IPS-18a (cell line): ENCODE measurements around the gene FAM200C.
A peak's percentile ranks its signal among the peaks of the same experiment; 100 is the strongest.

Experiments
- H3K27ac ChIP-seq: one replicate; pipeline ENCODE4 v1.5.1; 2013; ENCODE audit warnings: low read length
- H3K27me3 ChIP-seq: one replicate; pipeline ENCODE4 v1.6.1; 2013; ENCODE audit warnings: mild to moderate bottlenecking, low read length; ENCODE audit not compliant: control insufficient read depth, insufficient read depth
- H3K36me3 ChIP-seq: one replicate; pipeline ENCODE4 v1.6.1; 2013; ENCODE audit warnings: low read depth, low read length; ENCODE audit not compliant: control insufficient read depth
- H3K4me1 ChIP-seq: one replicate; pipeline ENCODE4 v1.6.1; 2013; ENCODE audit warnings: low read depth, low read length; ENCODE audit not compliant: control insufficient read depth
- H3K4me3 ChIP-seq: one replicate; pipeline ENCODE4 v1.5.1; 2013; ENCODE audit warnings: low read length
- H3K9ac ChIP-seq: one replicate; pipeline ENCODE4 v1.6.1; 2013; ENCODE audit warnings: mild to moderate bottlenecking, low read length, moderate library complexity
- H3K9me3 ChIP-seq: one replicate; pipeline ENCODE4 v1.6.1; 2013; ENCODE audit warnings: low read depth, low read length; ENCODE audit not compliant: control insufficient read depth

The FAM200C gene

DNA sequence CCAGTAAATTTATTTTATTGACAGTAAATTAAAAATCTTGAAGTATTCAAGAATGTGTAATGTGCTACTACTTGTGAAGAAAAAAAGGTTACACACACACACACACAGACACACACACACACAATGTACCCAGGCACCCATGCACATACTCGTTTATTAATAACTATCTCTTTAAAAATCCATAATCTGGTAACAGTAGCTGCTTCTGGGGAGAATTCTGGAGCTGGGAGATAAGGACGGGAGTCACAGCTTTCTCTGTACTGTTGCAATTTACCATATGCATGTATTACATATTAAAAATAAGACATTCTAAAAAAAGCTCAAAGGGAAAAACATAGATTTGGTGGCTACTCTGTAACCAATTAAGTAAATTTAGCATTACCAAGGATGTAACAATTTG is 21.5 kb downstream of the FAM200C start:
- no peaks in the 10 kb centered on the region for H3K9me3 ChIP-seq
- H3K36me3 ChIP-seq, result no peaks in the 10 kb centered on the region
- no peak overlapping the region for H3K27ac ChIP-seq
- no peak overlapping the region for H3K4me3 ChIP-seq
- H3K4me1 ChIP-seq, result peaks cover 10% of the 10 kb centered on the region
- no peak overlapping the region for H3K9ac ChIP-seq
- no peaks in the 10 kb centered on the region for H3K27me3 ChIP-seq

DNA sequence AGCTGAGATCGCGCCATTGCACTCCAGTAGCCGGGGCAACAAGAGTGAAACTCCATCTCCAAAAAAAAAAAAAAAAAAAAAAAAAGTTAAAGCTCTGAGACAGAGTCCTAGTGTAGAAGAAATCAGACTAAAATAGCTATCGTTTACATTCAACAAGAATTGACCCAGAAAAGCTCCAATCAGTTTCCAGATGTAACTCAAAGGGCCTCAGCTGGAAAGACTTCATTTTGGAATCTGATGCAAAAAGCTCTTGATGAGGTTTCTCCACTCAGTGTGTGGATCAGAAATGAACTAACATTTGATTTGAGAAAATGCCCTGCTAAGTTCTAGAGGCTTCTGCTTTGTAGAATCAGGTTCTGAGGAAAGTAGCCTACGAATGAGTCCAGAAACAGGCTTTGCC is 22.2 kb downstream of the FAM200C start:
- Histone ChIP-seq H3K27ac (no peak overlapping the region), H3K27me3 (no peaks in the 10 kb centered on the region), H3K36me3 (no peaks in the 10 kb centered on the region), H3K4me1 (peaks cover 10% of the 10 kb centered on the region), H3K9me3 (no peaks in the 10 kb centered on the region), H3K9ac (no peak overlapping the region), H3K4me3 (no peak overlapping the region)

DNA sequence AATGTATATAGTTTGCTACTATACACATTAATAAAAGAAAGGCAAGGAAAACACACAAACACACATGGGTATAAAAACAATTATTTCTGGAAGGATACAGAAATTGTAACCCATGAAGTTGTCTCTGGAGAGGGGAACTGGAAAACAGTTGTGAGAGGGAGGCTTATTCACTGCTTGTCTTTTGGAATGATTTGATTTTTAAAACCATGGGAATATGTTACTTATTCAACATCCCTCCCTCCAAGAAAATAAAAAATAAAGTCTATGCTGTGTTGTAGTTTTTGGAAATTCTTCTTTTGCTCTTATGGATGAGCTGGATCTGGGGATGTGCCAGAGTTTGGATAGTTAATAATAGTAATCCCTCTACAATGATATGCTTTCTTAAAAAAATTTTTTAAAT is 23.4 kb downstream of the FAM200C start:
- Histone ChIP-seq H3K36me3 (no peaks in the 10 kb centered on the region), H3K9ac (no peak overlapping the region), H3K4me3 (no peak overlapping the region), H3K9me3 (no peaks in the 10 kb centered on the region), H3K27me3 (peaks cover 6% of the 10 kb centered on the region), H3K27ac (no peak overlapping the region), H3K4me1 (peaks cover 10% of the 10 kb centered on the region)

DNA sequence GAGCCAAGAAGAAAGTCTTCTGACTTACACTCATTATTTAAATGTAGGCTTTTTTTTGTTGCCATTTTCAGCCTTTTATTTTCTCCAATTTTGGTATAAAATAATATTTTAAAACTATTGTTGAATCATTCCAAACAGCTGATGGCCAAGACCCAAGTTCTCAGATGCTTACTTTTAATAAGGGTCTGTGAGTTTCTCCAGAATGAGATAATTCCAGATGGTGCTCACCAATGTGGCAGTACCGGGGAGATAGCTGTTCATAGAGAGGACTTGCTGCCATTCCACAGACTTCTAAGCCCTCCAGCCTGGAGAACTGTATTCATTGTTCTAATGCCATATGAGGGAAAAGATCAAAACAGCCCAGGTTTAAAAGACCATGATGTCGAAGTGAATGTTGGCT is 24.2 kb downstream of the FAM200C start:
- Histone ChIP-seq H3K9me3 (no peaks in the 10 kb centered on the region), H3K9ac (no peak overlapping the region), H3K36me3 (no peaks in the 10 kb centered on the region), H3K4me1 (peaks cover 13% of the 10 kb centered on the region), H3K4me3 (no peak overlapping the region), H3K27ac (no peak overlapping the region), H3K27me3 (peaks cover 13% of the 10 kb centered on the region)

DNA sequence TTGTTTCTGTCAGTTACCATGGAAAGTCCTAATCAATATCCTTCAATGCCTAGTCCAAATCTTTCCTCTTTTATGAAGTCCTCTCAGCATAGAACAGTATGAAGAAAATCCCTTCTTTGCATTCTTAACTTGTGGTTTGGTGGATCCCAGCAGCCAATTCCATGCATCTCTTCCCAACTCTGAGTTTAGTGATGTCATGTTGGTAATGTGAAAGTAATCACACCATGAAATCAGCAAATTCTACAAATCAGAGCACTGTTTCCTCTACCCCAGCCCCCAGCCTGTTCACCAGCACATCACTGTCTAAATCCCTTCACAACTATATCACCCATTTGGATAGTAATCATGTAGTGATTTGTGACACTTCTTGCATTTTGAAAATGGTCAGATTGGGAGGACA is 24.7 kb downstream of the FAM200C start:
- Histone ChIP-seq H3K9ac (no peak overlapping the region), H3K27ac (no peak overlapping the region), H3K4me1 (peaks cover 12% of the 10 kb centered on the region), H3K27me3 (peaks cover 16% of the 10 kb centered on the region), H3K36me3 (no peaks in the 10 kb centered on the region), H3K4me3 (no peak overlapping the region), H3K9me3 (no peaks in the 10 kb centered on the region)

DNA sequence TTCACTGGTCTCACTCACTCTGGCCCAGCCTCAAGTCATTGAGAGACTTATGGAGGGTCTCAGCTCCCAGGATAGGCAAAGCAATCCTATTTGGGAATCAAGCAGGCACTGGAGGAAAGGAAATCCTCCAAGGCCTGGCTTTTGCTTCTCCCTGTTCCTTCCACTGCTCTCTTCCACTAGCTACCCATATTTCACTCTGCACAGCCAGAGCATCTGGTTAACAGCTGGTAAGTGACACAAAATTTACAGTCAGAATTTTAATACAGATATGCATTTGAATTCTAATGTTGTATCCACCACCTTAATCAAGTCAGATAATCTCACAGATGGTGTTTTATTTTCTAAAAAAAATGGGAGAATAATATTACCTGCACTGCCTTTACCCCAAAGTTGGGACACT is 28.6 kb downstream of the FAM200C start:
- peaks cover 5% of the 10 kb centered on the region for H3K4me1 ChIP-seq
- H3K27me3 ChIP-seq, result peaks cover 32% of the 10 kb centered on the region
- H3K9ac ChIP-seq, result no peak overlapping the region
- H3K4me3 ChIP-seq, result no peak overlapping the region
- no peak overlapping the region for H3K27ac ChIP-seq
- H3K9me3 ChIP-seq, result no peaks in the 10 kb centered on the region
- no peaks in the 10 kb centered on the region for H3K36me3 ChIP-seq

DNA sequence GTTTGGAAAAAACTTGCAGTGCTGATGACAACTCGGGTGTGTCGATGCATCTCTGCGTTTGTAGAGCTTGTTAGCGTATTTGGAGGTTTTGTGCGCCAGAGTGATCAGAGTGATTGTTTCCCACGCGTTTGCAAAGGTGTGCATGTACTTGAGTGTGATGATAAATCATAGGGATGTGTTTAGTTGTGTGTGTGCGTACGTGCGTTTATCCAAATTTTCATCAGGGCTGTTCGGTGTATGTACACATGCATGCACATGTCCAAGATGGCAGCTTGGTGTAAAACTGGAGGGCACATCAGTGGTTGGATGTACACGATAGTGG is 29.2 kb downstream of the FAM200C start:
- H3K4me3 ChIP-seq, result peak overlapping the region; percentile 57
- no peak overlapping the region for H3K27ac ChIP-seq
- H3K9ac ChIP-seq, result no peak overlapping the region
- peaks cover 5% of the 10 kb centered on the region for H3K4me1 ChIP-seq
- no peaks in the 10 kb centered on the region for H3K36me3 ChIP-seq
- H3K27me3 ChIP-seq, result peaks cover 32% of the 10 kb centered on the region
- H3K9me3 ChIP-seq, result no peaks in the 10 kb centered on the region

DNA sequence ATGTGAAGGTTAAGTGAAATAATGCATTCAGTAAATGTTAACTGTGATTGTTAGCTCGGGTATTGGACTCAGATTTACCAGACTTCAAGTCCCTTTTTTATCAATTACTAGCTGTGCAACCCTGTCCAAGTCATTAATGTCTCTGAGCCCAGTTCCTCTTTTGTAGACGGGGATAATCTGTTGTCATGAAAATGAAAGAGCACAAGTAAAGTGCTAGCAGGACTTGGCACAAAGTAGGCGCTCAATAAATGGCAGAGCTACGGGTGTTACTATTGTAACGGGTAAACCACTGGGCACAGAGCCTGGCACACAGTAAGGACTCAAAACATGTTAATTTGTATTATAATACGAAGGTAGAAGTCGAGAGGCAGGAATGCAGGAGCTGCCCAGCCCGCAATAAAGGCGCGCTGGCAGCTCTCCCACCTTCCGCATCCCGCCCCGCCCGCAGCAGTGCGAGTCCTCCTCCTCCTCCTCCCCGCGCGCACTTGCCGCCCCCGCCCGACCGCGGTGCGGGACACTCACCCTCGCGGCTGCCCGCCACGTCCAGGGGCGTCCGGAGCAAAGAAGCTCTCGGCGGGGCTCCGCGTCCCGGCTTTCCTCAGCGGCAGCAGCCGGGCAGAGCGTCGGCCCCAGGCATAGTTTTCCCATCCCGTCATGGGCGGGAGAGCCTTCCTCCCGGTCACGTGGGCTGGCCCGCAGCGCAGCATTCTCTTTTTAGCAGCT is 29.7 kb downstream of the FAM200C start, which contains the start of gene C1QTNF2:
Gene C1QTNF2, minus strand, starts transcription at position 637 of the 723 bp plus-strand sequence. CDS start 15,615 bp downstream, outside the sequence.
- no peak within 1 kb of the TSS for H3K27ac ChIP-seq
- H3K9ac ChIP-seq, result peak within 1 kb of the TSS; percentile 49
- H3K4me1 ChIP-seq, result peaks cover 5% of the 10 kb centered on the region
- H3K36me3 ChIP-seq, result no peaks in the 10 kb centered on the region
- H3K4me3 ChIP-seq, result peak within 1 kb of the TSS; percentile 57
- H3K9me3 ChIP-seq, result no peaks in the 10 kb centered on the region
- H3K27me3 ChIP-seq, result peaks cover 32% of the 10 kb centered on the region

DNA sequence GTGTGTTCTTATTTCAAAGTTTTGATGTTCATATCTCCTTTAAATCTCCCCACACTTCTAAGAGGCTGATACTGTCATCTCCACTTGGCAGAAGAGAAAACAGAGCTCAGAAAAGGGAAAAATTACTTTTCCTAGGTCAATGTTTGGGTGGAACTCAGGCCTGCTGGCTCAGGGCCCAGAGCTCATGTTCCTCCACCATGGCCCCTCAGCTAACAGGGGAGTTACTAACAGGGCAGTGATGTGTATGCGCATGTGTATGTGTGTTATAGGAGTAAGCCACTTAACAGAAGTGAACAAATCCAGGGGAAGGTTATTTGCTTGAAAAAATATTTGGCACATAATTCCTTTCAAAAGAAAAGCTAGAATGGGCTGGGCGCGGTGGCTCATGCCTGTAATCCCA is 32.0 kb downstream of the FAM200C start:
- H3K27me3 ChIP-seq, result peaks cover 32% of the 10 kb centered on the region
- no peak overlapping the region for H3K27ac ChIP-seq
- no peaks in the 10 kb centered on the region for H3K9me3 ChIP-seq
- H3K4me3 ChIP-seq, result no peak overlapping the region
- peaks cover 5% of the 10 kb centered on the region for H3K4me1 ChIP-seq
- no peaks in the 10 kb centered on the region for H3K36me3 ChIP-seq
- no peak overlapping the region for H3K9ac ChIP-seq

DNA sequence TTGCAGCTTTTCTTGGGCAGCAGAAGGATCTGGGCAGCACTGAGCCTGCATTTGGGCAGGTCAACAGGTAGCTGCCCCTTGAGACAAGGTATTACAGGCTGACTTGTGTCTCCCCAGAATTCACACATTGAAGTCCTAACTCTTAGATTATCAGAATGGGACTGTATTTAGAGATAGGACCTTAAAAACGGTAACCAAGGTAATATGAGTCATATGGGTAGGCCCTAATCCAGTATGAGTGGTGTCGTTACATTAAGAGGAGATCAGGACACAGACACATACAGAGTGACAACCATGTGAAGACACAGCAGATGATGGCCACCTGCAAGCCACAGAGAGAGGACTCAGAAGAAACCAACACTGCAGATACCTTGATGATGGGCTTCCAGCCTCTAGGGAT is 32.6 kb downstream of the FAM200C start:
- Histone ChIP-seq H3K36me3 (no peaks in the 10 kb centered on the region), H3K9ac (no peak overlapping the region), H3K9me3 (no peaks in the 10 kb centered on the region), H3K27ac (no peak overlapping the region), H3K27me3 (peaks cover 32% of the 10 kb centered on the region), H3K4me1 (peaks cover 5% of the 10 kb centered on the region), H3K4me3 (no peak overlapping the region)

DNA sequence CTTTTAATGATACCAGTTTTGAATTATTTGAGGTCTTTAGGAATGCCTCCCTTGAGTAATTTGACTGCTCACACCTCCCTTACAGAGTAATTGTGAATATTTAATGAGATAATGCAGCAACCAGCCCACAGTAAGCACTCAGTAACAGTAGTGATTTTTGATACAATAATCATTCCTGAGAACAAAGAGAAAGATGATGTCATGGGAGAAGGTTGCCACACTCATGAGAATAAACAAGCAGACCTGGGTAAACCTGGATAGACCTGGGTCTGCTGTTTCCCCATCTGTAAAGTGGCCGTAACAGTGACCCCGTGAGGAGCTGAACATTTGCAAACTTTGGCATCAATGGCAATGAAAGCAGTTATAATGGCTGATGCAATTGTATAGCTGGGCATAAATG is 33.6 kb downstream of the FAM200C start:
- H3K27ac ChIP-seq, result no peak overlapping the region
- no peak overlapping the region for H3K4me3 ChIP-seq
- no peaks in the 10 kb centered on the region for H3K36me3 ChIP-seq
- H3K9me3 ChIP-seq, result no peaks in the 10 kb centered on the region
- H3K27me3 ChIP-seq, result peaks cover 24% of the 10 kb centered on the region
- H3K9ac ChIP-seq, result no peak overlapping the region
- H3K4me1 ChIP-seq, result peaks cover 5% of the 10 kb centered on the region

DNA sequence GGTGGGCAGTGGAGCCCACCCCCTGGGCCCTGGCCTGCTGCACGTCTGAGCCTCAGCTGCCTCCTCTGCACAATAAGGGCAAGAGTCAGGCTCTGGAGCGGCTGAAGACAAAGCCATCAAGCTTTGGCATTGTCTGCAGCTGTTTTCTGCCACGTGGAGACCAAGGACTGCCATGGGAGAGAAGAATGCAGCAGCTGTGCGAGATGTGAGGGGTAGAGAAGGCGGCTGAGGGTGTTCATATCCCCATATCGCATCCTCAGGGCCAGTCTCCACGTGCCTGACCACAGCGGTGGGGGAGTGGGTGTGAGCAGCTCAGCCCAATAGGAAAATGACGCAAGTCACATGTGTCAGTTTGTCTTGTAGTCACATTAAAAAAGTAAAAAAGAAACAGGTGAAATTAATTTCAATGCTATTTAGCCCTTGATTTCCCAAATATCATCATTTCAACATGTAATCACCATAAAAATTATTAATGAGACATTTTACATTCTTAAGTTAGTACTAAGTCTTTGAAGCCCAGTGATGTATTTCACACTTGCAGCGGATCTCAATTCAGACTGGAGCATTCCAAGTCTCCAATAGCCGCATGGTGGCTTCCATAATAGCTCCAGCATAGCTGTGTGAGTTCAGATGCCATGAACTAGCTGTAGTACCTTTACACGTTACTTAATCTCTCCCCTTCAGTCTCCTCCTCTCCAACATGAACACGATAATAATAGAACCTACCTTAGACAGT is 36.0 kb downstream of the FAM200C start:
- Histone ChIP-seq H3K4me1 (no peaks in the 10 kb centered on the region), H3K36me3 (no peaks in the 10 kb centered on the region), H3K9me3 (no peaks in the 10 kb centered on the region), H3K27me3 (peaks cover 2% of the 10 kb centered on the region), H3K27ac (no peak overlapping the region), H3K4me3 (no peak overlapping the region), H3K9ac (no peak overlapping the region)
